Adrenal gland (tissue), 5 donors: ENCODE measurements around the gene SLC19A2.

Experiments
- CTCF ChIP-seq, 6 experiments: fragments of 450-650 bp in 4 of 6; fragments of 200-600 bp in 2 of 6; sonication (generic) in 1 of 6; IDR thresholded peaks; 1 replicate in 5 of 6; 2 replicates in 1 of 6; pipeline versions ENCODE4 v1.5.1 to v1.8.0; 2016 to 2021; ENCODE audit warnings: antibody characterized with exemption in 6 of 6, mild to moderate bottlenecking in 2 of 6, moderate library complexity in 1 of 6
- POLR2A ChIP-seq, 2 donors: fragments of 450-650 bp; IDR thresholded peaks; one replicate each; pipeline ENCODE4 v1.6.1; 2017; ENCODE audit warnings: antibody characterized with exemption in 2 of 2, mild to moderate bottlenecking in 2 of 2, moderate library complexity in 1 of 2
- donor health status: DM: no; HTN: no; CAD: no.

- no peak for TF ChIP-seq CTCF (IDR thresholded peaks at IDR 0.05)
- TF ChIP-seq POLR2A (IDR thresholded peaks at IDR 0.05), result no peak
Measured at GRCh38 chr1:169517558-169518186, 31.9 kb upstream of the SLC19A2 start.
